ENCODE data around the gene SENP7.
"Not testable (repeated sequence)": the region's sequence is repeated elsewhere in the genome, so short reads cannot be mapped to it uniquely, and the experiment has no call there.

The SENP7 gene

DNA sequence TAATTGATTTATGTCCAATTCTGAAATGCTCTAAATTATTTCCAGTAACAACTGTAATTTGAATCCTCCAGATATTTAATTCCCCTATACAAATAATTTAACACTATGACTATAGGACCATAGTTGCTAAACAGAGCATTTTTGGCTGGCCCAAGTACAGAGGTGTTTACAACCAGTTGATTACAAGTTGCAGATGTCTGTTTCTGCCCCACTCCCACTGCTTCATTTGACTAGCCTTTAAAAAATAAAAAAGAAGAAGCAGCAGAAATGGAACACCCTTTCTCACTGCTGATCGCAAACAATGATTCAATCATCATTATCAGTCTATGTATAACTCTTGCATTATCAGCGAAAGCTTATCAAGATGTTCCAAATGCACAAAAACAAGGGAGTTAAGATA is 54.6 kb downstream of the SENP7 start:
- H3K4me1 ChIP-seq (ENCODE audit: control insufficient read depth, low read length), result no peaks in the 10 kb centered on the region
- TF ChIP-seq EZH2phosphoT487 (IDR thresholded peaks at IDR 0.05; ENCODE audit: borderline replicate concordance, low read length), result no peak
- TF ChIP-seq, protein P1, sequence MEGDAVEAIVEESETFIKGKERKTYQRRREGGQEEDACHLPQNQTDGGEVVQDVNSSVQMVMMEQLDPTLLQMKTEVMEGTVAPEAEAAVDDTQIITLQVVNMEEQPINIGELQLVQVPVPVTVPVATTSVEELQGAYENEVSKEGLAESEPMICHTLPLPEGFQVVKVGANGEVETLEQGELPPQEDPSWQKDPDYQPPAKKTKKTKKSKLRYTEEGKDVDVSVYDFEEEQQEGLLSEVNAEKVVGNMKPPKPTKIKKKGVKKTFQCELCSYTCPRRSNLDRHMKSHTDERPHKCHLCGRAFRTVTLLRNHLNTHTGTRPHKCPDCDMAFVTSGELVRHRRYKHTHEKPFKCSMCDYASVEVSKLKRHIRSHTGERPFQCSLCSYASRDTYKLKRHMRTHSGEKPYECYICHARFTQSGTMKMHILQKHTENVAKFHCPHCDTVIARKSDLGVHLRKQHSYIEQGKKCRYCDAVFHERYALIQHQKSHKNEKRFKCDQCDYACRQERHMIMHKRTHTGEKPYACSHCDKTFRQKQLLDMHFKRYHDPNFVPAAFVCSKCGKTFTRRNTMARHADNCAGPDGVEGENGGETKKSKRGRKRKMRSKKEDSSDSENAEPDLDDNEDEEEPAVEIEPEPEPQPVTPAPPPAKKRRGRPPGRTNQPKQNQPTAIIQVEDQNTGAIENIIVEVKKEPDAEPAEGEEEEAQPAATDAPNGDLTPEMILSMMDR (IDR thresholded peaks at IDR 0.05; ENCODE audit: low read depth, low read length, poor library complexity, severe bottlenecking), result no peak

DNA sequence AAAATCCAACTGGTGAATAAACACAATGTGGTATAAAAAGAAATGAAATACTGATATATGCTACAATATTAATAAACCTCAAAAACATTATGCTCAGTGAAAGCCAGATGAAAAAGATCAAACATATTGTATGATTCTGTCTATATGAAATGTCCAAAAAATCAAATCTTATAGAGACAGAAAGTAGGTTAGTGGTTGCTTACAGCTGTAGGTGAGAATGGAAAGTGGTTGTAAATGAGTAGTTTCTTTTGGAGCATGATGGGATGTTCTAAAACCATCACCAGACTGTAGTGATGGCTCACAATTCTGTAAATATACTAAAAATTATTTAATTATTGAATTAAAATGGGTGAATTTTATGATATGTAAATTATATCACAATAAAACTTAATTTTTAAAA is 58.4 kb downstream of the SENP7 start:
- no peak overlapping the region for H3K27ac ChIP-seq (ENCODE audit: low read depth, low read length)
- no peak overlapping the region for H3K4me3 ChIP-seq (ENCODE audit: low read length)
- no peaks in the 10 kb centered on the region for H4K20me1 ChIP-seq (ENCODE audit: control insufficient read depth, insufficient read depth, low read depth, low read length)
- no peaks in the 10 kb centered on the region for H3K4me1 ChIP-seq (ENCODE audit: control insufficient read depth, low read length)
- no peaks in the 10 kb centered on the region; the same call in 1 of the 2 replicates for H3K36me3 ChIP-seq (ENCODE audit: control insufficient read depth, low read length)
- no peaks in the 10 kb centered on the region for H3K79me2 ChIP-seq (ENCODE audit: control insufficient read depth, low read length)
- no peaks in the 10 kb centered on the region for H3K9me3 ChIP-seq (ENCODE audit: control insufficient read depth, insufficient read depth, low read length)
- no peak overlapping the region for H3K4me2 ChIP-seq (ENCODE audit: low read length)
- no peaks in the 10 kb centered on the region for H3F3A ChIP-seq (ENCODE audit: control insufficient read depth, insufficient read depth)
- TF ChIP-seq, protein P1 (IDR thresholded peaks at IDR 0.05; ENCODE audit: low read depth, low read length, poor library complexity, severe bottlenecking), result no peak
- TF ChIP-seq EZH2phosphoT487 (IDR thresholded peaks at IDR 0.05; ENCODE audit: borderline replicate concordance, low read length), result no peak
- no peaks in the 10 kb centered on the region for H3K9me2 ChIP-seq (replicated peaks; ENCODE audit: control insufficient read depth, low read length)
- H3K27me3 ChIP-seq (ENCODE audit: control insufficient read depth, low read length), result no peaks in the 10 kb centered on the region

More for the DNA sequence above, 54.6 kb downstream of the SENP7 start:
- Histone ChIP-seq H3K9me2 (replicated peaks; ENCODE audit: control insufficient read depth, low read length) (no peaks in the 10 kb centered on the region), H4K20me1 (ENCODE audit: control insufficient read depth, insufficient read depth, low read depth, low read length) (no peaks in the 10 kb centered on the region), H3K79me2 (ENCODE audit: control insufficient read depth, low read length) (no peaks in the 10 kb centered on the region), H3K27me3 (ENCODE audit: control insufficient read depth, low read length) (no peaks in the 10 kb centered on the region), H3K9me3 (ENCODE audit: control insufficient read depth, insufficient read depth, low read length) (no peaks in the 10 kb centered on the region; the same call in 1 of the 2 replicates), H3K27ac (ENCODE audit: low read depth, low read length) (no peak overlapping the region), H3K4me2 (ENCODE audit: low read length) (no peak overlapping the region), H3K4me3 (ENCODE audit: low read length) (no peak overlapping the region), H3F3A (ENCODE audit: control insufficient read depth, insufficient read depth) (no peaks in the 10 kb centered on the region), H3K36me3 (ENCODE audit: control insufficient read depth, low read length) (no peaks in the 10 kb centered on the region; the same call in 1 of the 2 replicates)

DNA sequence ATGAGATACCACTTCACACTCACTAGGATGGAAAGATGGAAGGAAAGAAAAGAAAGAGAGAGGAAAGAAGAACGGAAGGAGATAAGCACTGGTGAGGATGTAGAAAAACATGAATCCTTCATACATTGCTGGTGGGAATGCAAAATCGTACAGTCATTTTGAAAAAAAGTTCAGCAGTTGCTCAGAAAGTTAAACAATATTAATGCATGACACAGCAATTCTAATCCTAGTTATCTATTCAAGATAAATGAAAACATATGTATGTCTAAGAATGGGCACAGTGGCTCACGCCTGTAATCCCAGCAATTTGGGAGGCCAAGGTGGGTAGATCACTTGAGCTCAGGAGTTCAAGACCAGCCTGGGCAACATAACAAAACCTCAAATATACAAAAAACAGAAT is 59.1 kb downstream of the SENP7 start:
- H4K20me1 ChIP-seq (ENCODE audit: control insufficient read depth, insufficient read depth, low read depth, low read length), result no peaks in the 10 kb centered on the region
- no peaks in the 10 kb centered on the region for H3K4me1 ChIP-seq (ENCODE audit: control insufficient read depth, low read length)
- H3K36me3 ChIP-seq (ENCODE audit: control insufficient read depth, low read length), result no peaks in the 10 kb centered on the region; the same call in 1 of the 2 replicates
- no peaks in the 10 kb centered on the region for H3K27me3 ChIP-seq (ENCODE audit: control insufficient read depth, low read length)
- H3K4me3 ChIP-seq (ENCODE audit: low read length), result no peak overlapping the region
- H3K27ac ChIP-seq (ENCODE audit: low read depth, low read length), result no peak overlapping the region
- H3F3A ChIP-seq (ENCODE audit: control insufficient read depth, insufficient read depth), result no peaks in the 10 kb centered on the region
- no peaks in the 10 kb centered on the region for H3K79me2 ChIP-seq (ENCODE audit: control insufficient read depth, low read length)
- H3K4me2 ChIP-seq (ENCODE audit: low read length), result no peak overlapping the region
- H3K9me2 ChIP-seq (replicated peaks; ENCODE audit: control insufficient read depth, low read length), result no peaks in the 10 kb centered on the region
- TF ChIP-seq EZH2phosphoT487 (IDR thresholded peaks at IDR 0.05; ENCODE audit: borderline replicate concordance, low read length), result no peak
- TF ChIP-seq, protein P1 (IDR thresholded peaks at IDR 0.05; ENCODE audit: low read depth, low read length, poor library complexity, severe bottlenecking), result no peak
- H3K9me3 ChIP-seq (ENCODE audit: control insufficient read depth, insufficient read depth, low read length), result no peaks in the 10 kb centered on the region

DNA sequence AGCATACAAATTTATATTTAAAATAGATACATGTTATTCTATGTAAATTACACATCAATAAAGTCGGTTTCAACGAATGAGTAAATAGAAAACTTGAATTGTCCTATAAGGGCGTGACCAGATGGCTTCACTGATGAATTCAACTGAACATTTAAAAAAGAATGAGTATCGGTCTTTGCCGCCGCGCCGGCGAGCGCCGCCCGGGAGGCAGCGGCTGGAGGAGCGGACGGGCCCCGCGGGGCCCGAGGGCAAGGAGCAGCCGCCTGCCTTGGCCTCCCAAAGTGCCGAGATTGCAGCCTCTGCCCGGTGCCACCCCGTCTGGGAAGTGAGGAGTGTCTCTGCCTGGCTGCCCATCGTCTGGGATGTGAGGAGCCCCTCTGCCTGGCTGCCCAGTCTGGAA is 74.4 kb downstream of the SENP7 start:
- not testable (repeated sequence) for H3K9me3 ChIP-seq (ENCODE audit: control insufficient read depth, insufficient read depth, low read length); H4K20me1 ChIP-seq (ENCODE audit: control insufficient read depth, insufficient read depth, low read depth, low read length); H3K36me3 ChIP-seq (ENCODE audit: control insufficient read depth, low read length); H3K27ac ChIP-seq (ENCODE audit: low read depth, low read length); H3K4me3 ChIP-seq (ENCODE audit: low read length); H3K4me2 ChIP-seq (ENCODE audit: low read length); H3K27me3 ChIP-seq (ENCODE audit: control insufficient read depth, low read length); H3F3A ChIP-seq (ENCODE audit: control insufficient read depth, insufficient read depth); H3K79me2 ChIP-seq (ENCODE audit: control insufficient read depth, low read length); H3K9me2 ChIP-seq (replicated peaks; ENCODE audit: control insufficient read depth, low read length); H3K4me1 ChIP-seq (ENCODE audit: control insufficient read depth, low read length)
